GM21576 (cell line): Measurements from ENCODE around the gene POLR1G.

ENCODE experiments used
- ATAC-seq: cut with Tn5 transposase; IDR thresholded peaks from one replicate; pipeline ENCODE4 v1.9.1; 2021; ENCODE audit warnings: mild to moderate bottlenecking, moderate library complexity; ENCODE audit not compliant: unreplicated experiment

POLR1G gene

GRCh38 chr19:45406226-45407090, at the start of gene POLR1G:
Gene POLR1G, plus strand, starts transcription at chr19:45406644. Its CDS starts 53 bp downstream, at chr19:45406697.
- ATAC-seq = peak; percentile 54

DNA sequence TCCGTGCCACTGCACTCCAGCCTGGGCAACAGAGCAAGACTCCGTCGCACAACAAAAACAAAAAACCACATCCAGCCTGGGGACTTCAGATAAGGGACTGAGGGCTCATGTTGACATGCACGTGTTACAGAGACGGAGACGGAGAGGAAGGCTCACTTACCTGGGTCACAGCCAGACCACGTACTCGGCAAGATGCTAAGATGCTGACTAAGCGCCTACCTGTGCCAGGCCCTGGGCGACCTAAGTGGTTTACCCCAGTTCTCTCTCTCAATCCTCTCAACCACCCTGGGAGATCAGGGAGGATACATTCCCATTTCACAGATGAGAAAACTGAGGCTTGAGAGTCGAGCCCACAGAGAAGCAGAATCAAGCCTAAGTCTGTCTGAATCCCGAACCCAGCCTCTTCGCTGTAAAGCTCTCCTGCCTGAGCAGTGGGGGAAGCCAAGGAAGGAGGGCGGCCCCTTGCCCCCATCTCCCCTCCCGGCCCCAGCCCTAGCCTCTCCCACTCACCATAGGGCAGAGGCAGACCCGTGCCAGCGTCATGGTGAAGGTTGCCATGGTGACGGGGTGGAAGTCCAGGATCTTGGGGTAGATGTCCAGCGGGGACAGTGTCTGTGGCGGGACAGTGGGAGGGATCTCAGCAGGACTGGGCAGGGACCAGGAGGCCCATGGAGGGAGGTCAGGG, 49.5 kb upstream of the POLR1G start:
- no peak for ATAC-seq

DNA sequence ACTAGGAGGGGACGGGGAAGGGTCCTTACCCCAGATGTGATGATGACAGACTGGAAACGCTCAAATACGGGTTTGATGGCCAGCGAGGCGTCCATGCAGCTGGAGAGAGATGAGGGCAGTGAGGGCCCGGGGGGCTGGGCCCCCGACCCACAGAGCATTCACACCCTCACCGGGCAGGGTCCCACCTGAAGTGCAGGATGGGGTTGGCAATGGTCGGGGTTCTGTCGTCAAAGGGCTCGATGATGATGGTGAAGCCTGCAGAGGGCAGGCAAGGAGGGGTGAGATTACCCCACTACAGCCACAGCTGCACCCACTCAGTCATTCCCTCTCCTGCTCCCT, 49.0 kb upstream of the POLR1G start:
- no peak for ATAC-seq

GRCh38 chr19:45358213-45358792, 48.1 kb upstream of the POLR1G start:
- no peak for ATAC-seq

DNA sequence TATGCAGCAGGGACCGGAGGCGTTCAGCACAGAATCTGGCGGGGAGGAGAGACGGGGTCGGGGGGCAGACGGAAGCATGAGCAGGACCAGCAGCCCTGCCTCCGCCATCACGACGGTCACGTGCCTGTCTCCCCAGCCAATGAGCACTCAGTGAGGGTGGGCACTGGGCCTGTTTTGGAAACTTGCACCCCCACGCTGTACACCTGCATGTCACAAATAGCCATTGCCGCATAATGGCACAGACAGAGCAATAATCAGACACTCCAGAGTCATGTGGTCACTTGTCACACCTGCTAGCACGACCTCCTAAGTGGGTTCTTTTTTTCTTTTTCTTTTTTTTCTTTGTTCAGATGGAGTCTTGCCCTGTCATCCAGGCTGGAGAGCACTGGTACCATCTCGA, 44.8 kb upstream of the POLR1G start:
- ATAC-seq = no peak

DNA sequence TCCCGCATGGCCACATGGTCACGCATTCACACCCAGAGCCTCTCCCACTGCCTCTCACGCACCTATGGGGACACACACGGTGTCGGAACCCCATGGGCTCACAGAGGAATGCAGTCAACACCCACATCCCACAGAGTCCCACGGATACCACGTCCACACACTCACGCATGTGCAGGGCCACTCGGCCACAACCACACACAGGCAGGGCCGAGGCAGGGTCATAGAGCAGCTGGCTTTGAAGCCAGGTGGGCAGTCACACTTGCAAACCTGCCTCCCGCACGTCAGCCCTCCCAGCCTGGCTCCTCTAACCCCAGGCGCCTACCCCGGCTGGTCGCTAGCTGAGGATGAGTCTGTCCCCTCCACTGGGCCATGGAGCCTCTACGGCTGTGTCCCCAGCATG, 44.2 kb upstream of the POLR1G start:
- ATAC-seq = no peak

GRCh38 chr19:45363861-45364459, 42.5 kb upstream of the POLR1G start:
- no peak for ATAC-seq

DNA sequence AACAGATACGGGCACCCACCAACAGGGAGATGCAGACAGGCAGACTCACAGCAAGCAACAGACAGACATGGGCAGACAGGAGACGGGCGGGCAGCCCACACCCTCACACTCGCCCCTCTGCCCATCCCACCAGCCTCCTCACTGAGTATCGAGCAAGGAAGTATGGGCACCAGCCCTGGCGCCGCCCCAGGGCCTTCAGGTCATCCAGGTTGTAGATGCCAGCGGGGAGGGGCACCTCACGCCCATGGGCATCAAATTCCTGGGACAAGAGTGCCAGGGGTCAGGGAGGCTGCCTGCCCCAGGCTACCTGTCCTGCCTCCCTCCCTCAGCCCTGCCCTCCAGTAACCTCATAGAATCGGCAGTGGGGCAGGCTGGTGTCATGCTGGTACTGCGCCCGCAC, 41.7 kb upstream of the POLR1G start:
- ATAC-seq = no peak

- no peak for ATAC-seq
These were observed 38.3 kb upstream of the POLR1G start for GRCh38 chr19:45368127-45368526.

- ATAC-seq = no peak
These were observed 37.6 kb upstream of the POLR1G start for GRCh38 chr19:45368737-45369340.

DNA sequence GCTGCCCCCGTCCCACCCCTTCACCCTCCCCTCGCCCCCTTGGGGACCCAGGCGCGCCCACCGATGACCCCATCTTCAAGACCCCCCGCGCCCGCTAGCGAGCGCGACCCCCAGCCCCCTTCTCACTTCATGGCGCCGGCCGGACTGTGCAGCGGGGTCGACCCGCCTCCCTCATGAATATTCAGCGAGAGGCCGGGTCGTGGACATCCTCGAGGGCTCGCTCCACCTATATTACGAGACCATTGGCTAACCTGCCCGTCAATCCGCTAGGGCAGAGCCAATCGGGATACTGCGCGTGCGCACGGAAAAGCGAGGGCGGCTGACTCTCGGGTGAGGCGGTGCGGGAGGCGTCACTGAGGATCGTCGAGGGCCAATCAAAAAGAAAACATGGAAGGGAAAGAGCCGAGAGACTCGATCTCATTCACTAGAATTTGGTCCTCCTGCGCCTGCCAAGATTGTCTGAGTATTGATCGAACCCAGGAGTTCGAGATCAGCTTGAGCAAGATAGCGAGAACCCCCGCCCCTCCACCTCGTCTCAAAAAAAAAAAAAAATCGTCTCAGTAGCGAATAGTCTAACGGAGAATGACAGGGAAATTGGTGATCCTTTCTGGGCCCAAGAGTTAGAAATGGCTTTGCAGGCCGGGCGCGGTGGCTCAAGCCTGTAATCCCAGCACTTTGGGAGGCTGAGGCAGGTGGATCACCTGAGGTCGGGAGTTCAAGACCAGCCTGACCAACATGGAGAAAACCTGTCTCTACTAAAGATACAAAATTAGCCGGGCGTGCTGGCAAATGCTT, 35.8 kb upstream of the POLR1G start, which contains the start of gene ERCC2:
TSS of gene ERCC2 (minus strand) at position 164 of the 795 bp plus-strand sequence. CDS start at position 131, 33 bp downstream.
- ATAC-seq = peak; percentile 90

DNA sequence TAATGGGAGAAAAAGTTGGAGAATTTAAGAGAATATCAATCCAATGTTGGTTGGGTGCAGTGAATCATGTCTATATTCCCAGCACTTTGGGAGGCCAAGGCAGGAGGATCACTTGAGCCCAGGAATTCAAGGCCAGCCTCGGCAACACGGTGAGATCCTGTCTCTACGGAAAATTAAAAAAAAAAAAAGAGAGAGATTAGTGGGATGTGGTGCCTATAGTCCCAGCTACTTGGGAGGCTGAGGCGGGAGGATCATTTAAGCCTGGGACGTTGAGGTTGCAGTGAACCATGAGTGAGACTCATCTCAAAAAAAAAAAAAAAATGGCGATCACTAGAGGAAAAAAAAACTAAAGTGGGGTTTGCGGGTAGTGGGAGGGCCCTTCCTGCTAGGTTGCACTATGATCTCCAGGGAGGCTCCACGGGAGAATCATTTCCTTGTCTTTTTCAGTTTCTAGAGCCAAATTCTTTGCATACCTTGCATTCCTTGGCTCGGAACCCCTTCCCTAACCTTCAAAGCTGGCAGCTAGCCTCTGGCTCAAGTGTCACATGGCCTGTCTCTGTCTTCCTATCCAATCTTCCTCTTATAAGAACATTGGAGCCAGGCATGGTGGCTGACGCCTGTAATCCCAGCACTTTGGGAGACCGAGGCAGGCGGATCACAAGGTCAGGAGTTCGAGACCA, 30.3 kb upstream of the POLR1G start:
- ATAC-seq = no peak

DNA sequence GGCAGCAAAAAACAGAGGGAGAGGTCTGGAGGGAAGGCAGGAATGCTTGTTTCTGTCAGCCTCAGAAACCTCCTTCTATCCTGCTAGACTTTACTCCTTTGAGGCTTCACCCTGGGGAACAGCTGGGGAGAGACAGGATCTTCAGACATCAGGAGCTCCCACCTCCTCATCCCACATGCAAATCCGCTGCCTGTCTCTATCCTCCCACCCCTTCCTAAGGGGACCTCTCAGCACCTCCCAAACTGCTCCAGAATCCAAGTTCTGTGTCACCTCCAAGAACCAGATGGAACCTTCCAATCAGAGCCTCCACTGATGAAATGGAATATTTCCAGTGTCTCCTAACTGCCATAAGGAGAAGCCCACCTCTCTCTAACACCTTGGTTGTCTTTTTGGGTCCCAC, 26.3 kb upstream of the POLR1G start:
- ATAC-seq = no peak

- ATAC-seq = no peak
These were observed 24.0 kb upstream of the POLR1G start for GRCh38 chr19:45382426-45382825.

DNA sequence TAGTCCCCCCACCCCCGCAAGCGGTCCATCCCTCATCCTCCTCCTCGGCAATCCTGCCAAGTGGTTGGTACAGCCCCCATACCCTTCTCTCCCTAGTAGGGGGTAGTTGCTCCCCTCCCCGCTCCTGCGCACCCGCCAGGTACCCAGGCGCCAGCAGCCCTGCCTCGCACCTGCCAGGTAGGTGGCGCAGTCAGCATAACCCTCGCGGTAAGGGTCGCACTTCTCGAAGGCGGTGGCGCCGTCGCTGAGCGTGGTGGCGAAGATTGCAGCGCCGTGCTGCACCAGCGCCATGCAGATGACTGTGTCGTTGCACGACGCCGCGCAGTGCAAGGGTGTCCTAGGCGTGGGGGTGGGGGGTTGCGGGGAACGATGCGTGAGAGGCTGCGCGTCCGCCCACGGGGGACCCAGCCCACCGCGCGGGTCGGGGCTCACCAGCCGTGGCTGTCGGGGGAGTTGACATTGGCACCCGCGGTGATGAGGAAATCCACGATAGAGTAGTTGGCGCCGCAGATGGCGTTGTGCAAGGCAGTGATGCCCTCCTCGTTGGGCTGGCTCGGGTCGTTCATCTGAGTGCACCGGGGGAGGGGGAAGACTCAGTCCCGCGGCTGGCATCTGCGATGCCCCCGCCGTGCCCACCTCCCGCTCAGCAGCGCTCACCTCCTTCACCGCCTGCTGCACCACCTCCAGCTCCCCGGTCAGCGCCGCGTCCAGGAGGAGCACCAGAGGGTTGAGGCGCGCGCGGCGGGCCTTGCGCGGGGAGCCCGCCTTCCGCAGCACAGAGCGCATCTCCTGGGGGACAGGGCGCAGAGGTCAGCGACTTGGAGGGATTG, 20.8 kb upstream of the POLR1G start:
- ATAC-seq = no peak

- ATAC-seq = no peak
These were observed 15.1 kb upstream of the POLR1G start for GRCh38 chr19:45391346-45391745.

GRCh38 chr19:45391871-45392665, 14.4 kb upstream of the POLR1G start:
- ATAC-seq = no peak
